TTC549 (cell line): ENCODE data around the gene SSBP1.
"Not testable (repeated sequence)": the region's sequence is repeated elsewhere in the genome, so short reads cannot be mapped to it uniquely, and the experiment has no call there.

Source experiments
- FAIRE-seq: peaks from 2 replicates; lab custom pipeline; 2012; peaks lifted over from hg19 to GRCh38; lab: Jason Lieb, UNC

Gene SSBP1

GRCh38 chr7:141709749-141710148, 28.4 kb upstream of the SSBP1 start:
- no peak for FAIRE-seq

GRCh38 chr7:141710301-141710700, 27.9 kb upstream of the SSBP1 start:
- FAIRE-seq, result no peak

DNA sequence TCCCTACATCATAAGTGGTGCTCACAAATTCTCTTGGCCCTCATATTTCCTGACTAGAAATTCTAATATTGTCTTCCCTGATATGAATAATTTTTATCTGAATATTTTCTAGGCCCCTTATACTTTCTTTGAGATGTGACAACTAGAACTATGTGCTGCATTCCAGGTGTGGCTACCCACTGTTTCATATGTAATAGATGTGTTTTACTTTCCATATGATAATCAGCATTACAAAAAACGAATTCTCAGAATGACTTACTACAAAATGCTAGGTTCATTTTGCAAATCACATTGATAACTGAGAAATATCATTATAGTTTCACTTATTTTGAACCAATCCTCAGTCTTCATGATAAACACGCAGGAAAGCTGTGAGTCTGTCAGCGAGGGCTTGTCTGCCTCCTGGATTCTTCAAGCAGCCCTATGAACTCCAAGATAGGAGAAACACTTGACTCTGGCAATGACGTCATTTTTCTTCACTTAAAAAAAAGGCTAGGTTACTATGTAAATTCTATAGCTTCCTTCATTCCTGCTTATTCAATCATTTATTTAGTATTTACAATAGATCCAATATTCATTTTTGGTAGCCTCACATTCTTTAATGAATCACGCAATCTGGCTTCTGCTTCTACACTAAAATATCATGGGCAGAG, 25.4 kb upstream of the SSBP1 start:
- FAIRE-seq, result no peak

DNA sequence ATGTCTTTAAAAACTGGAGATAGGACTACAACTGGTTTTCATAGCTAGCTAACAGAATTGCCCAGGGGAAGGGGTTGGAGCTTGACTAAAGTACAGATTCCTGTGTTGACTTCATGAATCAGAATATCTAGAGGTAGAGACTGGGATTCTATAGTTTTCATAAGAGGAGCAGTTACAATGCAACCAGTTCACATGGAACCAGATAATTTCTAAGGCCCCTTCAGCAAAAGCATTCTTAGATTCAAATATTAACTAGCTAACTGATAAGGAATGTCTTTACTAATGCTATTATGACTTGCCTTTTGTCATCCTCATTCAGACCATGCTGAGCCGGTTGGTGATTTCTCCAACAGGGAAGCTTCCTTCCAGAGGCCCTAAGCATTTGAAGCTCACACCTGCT, 24.3 kb upstream of the SSBP1 start:
- FAIRE-seq, result no peak

GRCh38 chr7:141714571-141714970, 23.6 kb upstream of the SSBP1 start:
- no peak for FAIRE-seq

DNA sequence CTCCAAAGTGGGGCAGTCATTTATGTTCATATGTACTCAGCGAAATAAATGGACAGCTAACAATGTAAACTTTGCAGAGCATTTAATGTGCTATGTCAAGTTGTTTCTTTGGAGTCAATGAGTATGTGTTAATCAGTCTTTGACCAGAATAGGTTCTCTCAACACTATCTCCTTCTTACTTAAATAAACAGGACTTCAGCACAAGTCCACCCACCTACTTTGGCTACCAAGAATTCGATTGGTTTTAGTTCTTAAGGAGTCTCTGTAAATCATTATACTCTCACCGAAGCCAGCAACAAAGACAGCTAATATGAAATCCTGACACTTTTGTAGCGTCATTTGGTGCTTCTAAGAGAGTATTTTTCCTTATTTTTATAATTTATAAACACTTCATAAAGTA, 23.1 kb upstream of the SSBP1 start:
- no peak for FAIRE-seq

- no peak for FAIRE-seq
Observed at GRCh38 chr7:141715794-141716689, 22.1 kb upstream of the SSBP1 start.

- no peak for FAIRE-seq
Observed at GRCh38 chr7:141717450-141717849, 20.7 kb upstream of the SSBP1 start.

DNA sequence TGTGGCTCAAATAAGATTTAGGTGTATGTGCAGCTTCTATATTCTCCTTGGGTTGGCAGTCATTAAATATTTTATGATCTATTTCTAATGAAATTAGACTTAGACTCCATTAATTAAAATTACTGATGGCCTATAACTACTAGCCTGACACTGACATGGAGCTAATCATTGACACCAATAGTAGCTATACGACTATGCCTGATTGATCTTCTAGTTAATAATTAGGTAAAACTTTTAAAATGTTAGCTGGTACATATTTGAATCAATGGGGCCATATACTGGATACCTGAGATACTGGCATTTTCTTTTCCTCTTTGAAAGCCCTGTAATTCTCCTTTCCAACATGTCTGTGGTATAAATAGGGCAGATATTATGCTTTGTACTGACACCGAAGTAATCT, 15.6 kb upstream of the SSBP1 start:
- no peak for FAIRE-seq

- no peak for FAIRE-seq
Observed at GRCh38 chr7:141729020-141729419, 9.1 kb upstream of the SSBP1 start.

DNA sequence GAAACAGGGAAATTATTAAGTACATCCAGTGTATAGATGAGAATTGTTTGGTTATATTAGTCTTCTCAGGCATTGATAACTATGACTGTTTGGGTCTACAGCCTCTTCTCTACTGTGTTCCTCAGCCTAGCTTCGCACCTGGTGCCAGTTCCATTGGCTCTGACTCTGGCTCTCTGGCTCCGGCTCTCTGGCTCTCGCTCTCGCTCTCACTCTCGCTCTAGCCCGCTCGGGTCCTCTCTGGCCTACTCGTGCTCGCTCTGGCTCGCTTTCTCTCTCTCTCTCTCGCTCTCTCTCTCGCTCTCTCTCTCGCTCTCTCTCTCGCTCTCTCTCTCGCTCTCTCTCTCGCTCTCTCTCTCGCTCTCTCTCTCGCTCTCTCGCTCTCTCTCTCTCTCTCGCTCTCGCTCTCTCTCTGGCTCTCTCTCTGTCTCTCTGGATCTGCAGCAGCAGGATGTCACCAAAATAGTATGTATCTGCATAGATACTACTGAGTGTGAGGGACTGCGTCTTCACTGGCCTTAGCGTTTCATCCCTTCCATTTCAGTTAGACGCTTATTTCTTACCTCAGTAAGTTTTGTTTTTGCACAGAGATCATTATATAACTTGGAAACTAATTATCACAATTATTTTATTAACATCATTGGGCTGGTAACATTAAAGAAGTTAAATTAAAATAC, 6.5 kb upstream of the SSBP1 start:
- no peak for FAIRE-seq

DNA sequence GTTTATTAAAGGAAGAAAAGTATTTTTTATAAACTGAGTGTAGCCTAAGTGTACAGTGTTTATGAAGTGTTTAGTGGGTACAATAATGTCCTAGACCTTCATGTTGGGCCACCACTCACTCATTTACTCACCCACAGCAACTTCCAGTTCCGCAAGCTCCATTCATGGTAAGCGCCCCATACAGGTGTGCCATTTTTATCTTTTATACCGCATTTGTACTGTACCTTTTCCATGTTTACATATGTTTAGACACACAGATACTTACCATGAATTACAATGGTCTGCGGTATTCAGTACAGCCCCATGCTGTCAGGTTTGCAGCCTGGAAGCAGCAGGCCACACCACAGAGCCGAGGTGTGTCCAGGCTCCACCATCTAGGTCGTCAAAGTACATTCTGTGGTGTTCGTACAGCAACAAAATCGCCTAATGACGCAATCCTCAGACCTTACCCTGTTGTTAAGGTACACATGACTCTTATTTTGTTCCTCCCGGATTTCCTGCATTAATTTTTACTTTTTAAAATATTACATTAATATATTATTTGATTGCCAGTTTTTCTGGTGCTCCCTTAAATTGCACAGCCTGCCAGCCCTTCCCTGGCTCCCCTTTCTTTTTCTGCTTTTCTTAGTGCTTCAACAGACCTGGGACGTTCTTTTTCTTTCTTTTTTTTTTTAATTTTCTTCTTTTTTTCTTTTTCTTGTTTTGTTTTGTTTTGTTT, 881 bp upstream of the SSBP1 start:
- FAIRE-seq, result no peak

DNA sequence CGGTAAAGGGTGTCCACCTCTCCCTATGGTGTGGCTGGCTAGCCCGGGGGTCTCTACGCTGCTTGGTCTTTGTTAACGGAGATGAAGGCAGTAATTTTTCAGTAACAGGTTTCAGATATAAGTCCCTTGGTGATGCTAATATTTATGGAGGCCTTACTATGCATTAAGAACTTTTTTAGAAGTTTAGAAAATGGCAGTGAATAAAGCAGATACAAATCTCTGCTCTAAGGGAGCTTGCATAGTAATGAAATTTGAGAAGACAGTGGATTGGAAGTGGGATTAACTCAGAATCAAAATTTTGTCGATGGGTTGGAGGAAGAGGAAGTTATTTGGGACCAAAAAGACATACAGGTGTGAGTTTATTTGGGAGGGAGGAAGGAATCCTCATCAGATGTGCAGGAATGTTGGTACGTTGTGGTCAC, 445 bp downstream of the SSBP1 start:
- FAIRE-seq, result no peak

GRCh38 chr7:141739250-141739649, 1.1 kb downstream of the SSBP1 start:
- no peak for FAIRE-seq

DNA sequence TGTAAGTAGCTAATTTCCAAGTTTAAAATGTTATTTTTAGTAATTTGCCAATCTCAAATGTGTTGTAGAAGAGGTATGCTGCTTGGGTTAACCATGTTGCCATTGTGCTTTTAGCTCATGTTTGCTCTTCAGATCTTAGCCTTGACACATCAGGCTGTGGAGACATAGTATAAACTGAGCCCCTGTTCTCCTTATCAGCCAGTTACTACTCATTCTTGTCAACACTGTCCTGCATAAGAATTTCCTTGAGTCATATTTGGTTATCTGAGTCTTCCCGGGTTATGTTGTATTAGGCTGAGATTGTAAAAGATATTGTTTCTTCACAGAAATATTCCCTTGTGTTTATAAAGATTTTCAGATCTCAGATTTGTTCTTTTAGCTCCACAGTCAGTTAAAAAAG, 4.1 kb downstream of the SSBP1 start:
- no peak for FAIRE-seq

DNA sequence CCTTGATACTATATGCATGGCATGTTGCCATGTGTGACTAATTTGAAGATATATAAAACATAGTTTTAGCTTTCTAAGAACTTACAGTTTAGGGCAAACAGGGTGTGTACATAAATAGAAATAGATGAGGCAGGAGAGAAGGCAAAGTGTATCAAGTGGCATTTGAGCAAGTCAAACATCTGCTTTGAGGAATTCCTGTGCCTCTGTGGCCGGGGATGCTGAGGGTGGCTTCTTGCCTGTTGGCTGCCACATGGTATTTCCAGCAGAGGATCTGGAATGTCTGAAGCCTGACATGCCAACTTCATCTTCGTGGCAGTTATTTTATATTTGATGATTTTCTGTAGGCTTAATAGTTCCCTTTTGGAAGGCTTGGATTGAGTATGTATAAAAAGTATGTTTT, 6.0 kb downstream of the SSBP1 start:
- no peak for FAIRE-seq

GRCh38 chr7:141748396-141748795, 10.2 kb downstream of the SSBP1 start:
- no peak for FAIRE-seq

GRCh38 chr7:141751904-141752303, 13.7 kb downstream of the SSBP1 start:
- FAIRE-seq, result not testable (repeated sequence)

- no peak for FAIRE-seq
Observed at GRCh38 chr7:141752634-141753033, 14.5 kb downstream of the SSBP1 start.

- no peak for FAIRE-seq
Observed at GRCh38 chr7:141754939-141755338, 16.8 kb downstream of the SSBP1 start.

GRCh38 chr7:141763797-141764196, 25.6 kb downstream of the SSBP1 start, which contains the start of gene TAS2R3:
TSS of gene TAS2R3 (plus strand) at chr7:141764097. CDS start at chr7:141764159, 62 bp downstream.
- no peak for FAIRE-seq

DNA sequence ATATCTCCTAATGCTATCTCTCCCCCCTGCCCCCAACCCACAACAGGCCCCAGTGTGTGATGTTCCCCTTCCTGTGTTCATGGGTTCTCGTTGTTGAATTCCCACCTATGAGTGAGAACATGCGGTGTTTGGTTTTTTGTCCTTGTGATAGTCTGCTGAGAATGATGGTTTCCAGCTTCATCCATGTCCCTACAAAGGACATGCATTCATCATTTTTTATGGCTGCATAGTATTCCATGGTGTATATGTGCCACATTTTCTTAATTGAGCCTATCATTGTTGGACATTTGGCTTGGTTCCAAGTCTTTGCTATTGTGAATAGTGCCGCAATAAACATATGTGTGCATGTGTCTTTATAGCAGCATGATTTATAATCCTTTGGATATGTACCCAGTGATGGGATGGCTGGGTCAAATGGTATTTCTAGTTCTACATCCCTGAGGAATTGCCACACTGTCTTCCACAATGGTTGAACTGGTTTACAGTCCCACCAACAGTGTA, 32.0 kb downstream of the SSBP1 start:
- FAIRE-seq, result not testable (repeated sequence)
